ENCODE data around the gene ASCC1.

- TF ChIP-seq CTCF (conservative IDR thresholded peaks at IDR 0.05 in 1 of 2, IDR thresholded peaks at IDR 0.05 in 1 of 2; ENCODE audit: extremely low read depth in 1 of 2, insufficient read depth in 1 of 2, low read depth in 1 of 2, low read length in 2 of 2) = no peak
- no peak for TF ChIP-seq EZH2 (IDR thresholded peaks at IDR 0.05; ENCODE audit: borderline replicate concordance, low read length)
These were observed 134.1 kb downstream of the ASCC1 start for GRCh38 chr10:72081772-72082590.

Measured in mammary epithelial cell (primary cell).